ENCODE data around the gene CDKN1C.
A peak's percentile ranks its signal among the peaks of the same experiment; 100 is the strongest.

The CDKN1C gene

GRCh38 chr11:2927121-2927800 lies 41.7 kb upstream of the CDKN1C start:
- H3K4me3 ChIP-seq (ENCODE audit: low read depth, low read length), result peak overlapping the region; percentile 68

GRCh38 chr11:2926611-2927051 lies 41.1 kb upstream of the CDKN1C start:
- DNase-seq (ENCODE audit: low read depth), result no peak
- H3K4me3 ChIP-seq (ENCODE audit: low read depth, low read length), result no peak overlapping the region
- TF ChIP-seq CTCF (IDR thresholded peaks at IDR 0.05; ENCODE audit: control insufficient read depth, extremely low read depth, insufficient read depth), result no peak

More at GRCh38 chr11:2927121-2927800, 41.7 kb upstream of the CDKN1C start:
- no peak for DNase-seq (ENCODE audit: low read depth)
- no peak for TF ChIP-seq CTCF (IDR thresholded peaks at IDR 0.05; ENCODE audit: control insufficient read depth, extremely low read depth, insufficient read depth)

- no peak for DNase-seq (ENCODE audit: low read depth)
- TF ChIP-seq CTCF (IDR thresholded peaks at IDR 0.05; ENCODE audit: control insufficient read depth, extremely low read depth, insufficient read depth), result no peak
- no peak overlapping the region for H3K4me3 ChIP-seq (ENCODE audit: low read depth, low read length)
These were observed 39.5 kb upstream of the CDKN1C start for GRCh38 chr11:2924821-2925675.

- no peak overlapping the region for H3K4me3 ChIP-seq (ENCODE audit: low read depth, low read length)
- no peak for DNase-seq (ENCODE audit: low read depth)
- no peak for TF ChIP-seq CTCF (IDR thresholded peaks at IDR 0.05; ENCODE audit: control insufficient read depth, extremely low read depth, insufficient read depth)
These were observed 38.8 kb upstream of the CDKN1C start for GRCh38 chr11:2924381-2924780.

- H3K4me3 ChIP-seq (ENCODE audit: low read depth, low read length), result no peak overlapping the region
- no peak for DNase-seq (ENCODE audit: low read depth)
- no peak for TF ChIP-seq CTCF (IDR thresholded peaks at IDR 0.05; ENCODE audit: control insufficient read depth, extremely low read depth, insufficient read depth)
These were observed 38.1 kb upstream of the CDKN1C start for GRCh38 chr11:2923446-2924375.

GRCh38 chr11:2922655-2923054 lies 37.1 kb upstream of the CDKN1C start:
- TF ChIP-seq CTCF (IDR thresholded peaks at IDR 0.05; ENCODE audit: control insufficient read depth, extremely low read depth, insufficient read depth), result no peak
- H3K4me3 ChIP-seq (ENCODE audit: low read depth, low read length), result no peak overlapping the region
- no peak for DNase-seq (ENCODE audit: low read depth)
